Measurements from ENCODE around the gene CBFA2T2.

The CBFA2T2 gene

GRCh38 chr20:33667245-33667675 is 177.4 kb downstream of the CBFA2T2 start:
- no peaks in the 10 kb centered on the region for H3K27me3 Mint-ChIP-seq (ENCODE audit: low read depth, poor library complexity)
- H3K9me3 Mint-ChIP-seq = no peaks in the 10 kb centered on the region
- TF ChIP-seq CTCF (IDR thresholded peaks at IDR 0.05) = no peak
- peaks cover 36% of the 10 kb centered on the region for H3K4me1 Mint-ChIP-seq
- DNase-seq = peak; percentile 26
- H3K4me3 Mint-ChIP-seq = no peak overlapping the region
- H3K36me3 Mint-ChIP-seq (ENCODE audit: low read depth) = peaks cover 18% of the 10 kb centered on the region
- no peak overlapping the region for H3K27ac Mint-ChIP-seq

- peak; percentile 65 for TF ChIP-seq CTCF (IDR thresholded peaks at IDR 0.05)
- no peak overlapping the region for H3K4me3 Mint-ChIP-seq
- peaks cover 38% of the 10 kb centered on the region for H3K4me1 Mint-ChIP-seq
- H3K9me3 Mint-ChIP-seq = no peaks in the 10 kb centered on the region
- peaks cover 18% of the 10 kb centered on the region for H3K36me3 Mint-ChIP-seq (ENCODE audit: low read depth)
- DNase-seq = peak; percentile 76
- H3K27ac Mint-ChIP-seq = no peak overlapping the region
- H3K27me3 Mint-ChIP-seq (ENCODE audit: low read depth, poor library complexity) = no peaks in the 10 kb centered on the region
Measured at GRCh38 chr20:33667676-33668465, 178.0 kb downstream of the CBFA2T2 start.

GRCh38 chr20:33668466-33669155 is 178.7 kb downstream of the CBFA2T2 start:
- H3K27ac Mint-ChIP-seq = peak overlapping the region; percentile 59
- H3K4me3 Mint-ChIP-seq = no peak overlapping the region
- no peak for TF ChIP-seq CTCF (IDR thresholded peaks at IDR 0.05)
- peaks cover 18% of the 10 kb centered on the region for H3K36me3 Mint-ChIP-seq (ENCODE audit: low read depth)
- peaks cover 44% of the 10 kb centered on the region for H3K4me1 Mint-ChIP-seq
- H3K9me3 Mint-ChIP-seq = no peaks in the 10 kb centered on the region
- DNase-seq = no peak
- no peaks in the 10 kb centered on the region for H3K27me3 Mint-ChIP-seq (ENCODE audit: low read depth, poor library complexity)

DNA sequence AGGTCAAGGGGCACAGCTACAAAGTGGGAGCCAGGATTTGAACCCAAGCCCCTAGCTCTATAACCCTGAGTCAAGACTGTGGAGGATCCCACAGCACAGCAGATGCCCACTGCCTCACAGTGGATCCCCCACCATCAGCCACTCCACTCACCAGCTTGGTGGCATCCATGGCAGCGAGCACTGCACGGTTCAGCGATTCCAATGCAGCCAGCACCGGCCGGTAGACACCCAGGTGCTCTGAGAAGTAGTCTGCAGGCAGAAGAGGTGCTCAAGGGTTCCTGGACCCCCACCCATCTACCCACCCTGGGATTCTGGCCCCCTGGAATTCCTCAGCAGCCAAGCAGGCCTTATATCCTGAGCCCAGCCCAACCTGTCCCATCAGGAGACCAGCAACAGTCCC is 179.3 kb downstream of the CBFA2T2 start:
- Mint-ChIP-seq H3K27me3 (ENCODE audit: low read depth, poor library complexity) (no peaks in the 10 kb centered on the region), H3K4me3 (no peak overlapping the region), H3K27ac (no peak overlapping the region), H3K4me1 (peaks cover 45% of the 10 kb centered on the region), H3K9me3 (no peaks in the 10 kb centered on the region), H3K36me3 (ENCODE audit: low read depth) (peaks cover 18% of the 10 kb centered on the region)
- DNase-seq = no peak
- TF ChIP-seq CTCF (IDR thresholded peaks at IDR 0.05) = no peak

GRCh38 chr20:33669873-33670640 is 180.2 kb downstream of the CBFA2T2 start:
- DNase-seq = no peak
- TF ChIP-seq CTCF (IDR thresholded peaks at IDR 0.05) = no peak
- Mint-ChIP-seq H3K9me3 (no peaks in the 10 kb centered on the region), H3K27me3 (ENCODE audit: low read depth, poor library complexity) (no peaks in the 10 kb centered on the region), H3K4me1 (peaks cover 42% of the 10 kb centered on the region), H3K27ac (peak overlapping the region; percentile 85), H3K36me3 (ENCODE audit: low read depth) (peaks cover 18% of the 10 kb centered on the region), H3K4me3 (no peak overlapping the region)
